ENCODE measurements around the gene PRKN.

The PRKN gene

DNA sequence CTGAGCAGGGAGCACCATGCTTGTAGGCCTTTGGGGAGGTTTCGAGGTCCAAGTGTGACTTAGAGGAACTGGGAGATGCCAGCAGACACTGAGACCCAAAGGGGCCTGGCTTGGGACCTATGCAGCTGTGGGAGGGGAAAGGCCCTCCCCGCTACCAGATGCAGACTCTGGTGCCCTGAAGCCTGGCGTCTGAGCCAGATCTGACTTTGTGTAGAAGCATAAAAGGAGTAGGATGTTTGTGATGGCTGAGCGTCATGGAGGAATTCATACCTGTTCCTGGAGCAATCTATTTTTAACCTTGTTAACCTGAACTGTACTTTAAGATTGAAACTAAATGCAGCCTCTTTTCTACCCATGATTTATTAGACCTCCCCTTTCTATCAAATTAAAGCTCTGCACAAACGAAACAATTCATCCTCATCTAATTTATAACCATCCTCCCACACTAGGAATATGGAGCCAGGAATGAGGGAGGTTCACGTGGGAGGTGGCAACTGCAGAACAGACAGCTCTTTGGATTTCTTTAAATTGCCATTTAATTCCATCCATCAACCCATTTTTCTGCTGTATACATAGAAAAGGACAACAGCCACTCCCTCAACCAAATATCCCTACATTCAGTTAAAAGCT lies 1281.2 kb downstream of the PRKN start:
- ATAC-seq, result no peak
- TF ChIP-seq CSDC2 (CRISPR knock-in tag; IDR thresholded peaks at IDR 0.05) (no peak), CSRNP3 (CRISPR knock-in tag; IDR thresholded peaks at IDR 0.05) (no peak), ZNF565 (CRISPR knock-in tag; conservative IDR thresholded peaks at IDR 0.05; ENCODE audit: low read depth) (no peak), TOX (CRISPR knock-in tag; IDR thresholded peaks at IDR 0.05; ENCODE audit: borderline replicate concordance) (no peak), ZFP30 (CRISPR knock-in tag; IDR thresholded peaks at IDR 0.05) (no peak), ZNF70 (CRISPR knock-in tag; IDR thresholded peaks at IDR 0.05) (no peak), OSR1 (CRISPR knock-in tag; IDR thresholded peaks at IDR 0.05) (no peak), TSHZ2 (CRISPR knock-in tag; IDR thresholded peaks at IDR 0.05) (no peak), TCF4 (CRISPR knock-in tag; IDR thresholded peaks at IDR 0.05; ENCODE audit: borderline replicate concordance) (no peak), GLIS3 (CRISPR knock-in tag; IDR thresholded peaks at IDR 0.05) (no peak), PPARA (CRISPR knock-in tag; IDR thresholded peaks at IDR 0.05; ENCODE audit: borderline replicate concordance) (no peak), PATZ1 (CRISPR knock-in tag; IDR thresholded peaks at IDR 0.05; ENCODE audit: borderline replicate concordance) (no peak), BACH2 (CRISPR knock-in tag; IDR thresholded peaks at IDR 0.05; ENCODE audit: borderline replicate concordance) (no peak), ZNF8 (CRISPR knock-in tag; IDR thresholded peaks at IDR 0.05) (no peak)
- TF ChIP-seq, protein P1, sequence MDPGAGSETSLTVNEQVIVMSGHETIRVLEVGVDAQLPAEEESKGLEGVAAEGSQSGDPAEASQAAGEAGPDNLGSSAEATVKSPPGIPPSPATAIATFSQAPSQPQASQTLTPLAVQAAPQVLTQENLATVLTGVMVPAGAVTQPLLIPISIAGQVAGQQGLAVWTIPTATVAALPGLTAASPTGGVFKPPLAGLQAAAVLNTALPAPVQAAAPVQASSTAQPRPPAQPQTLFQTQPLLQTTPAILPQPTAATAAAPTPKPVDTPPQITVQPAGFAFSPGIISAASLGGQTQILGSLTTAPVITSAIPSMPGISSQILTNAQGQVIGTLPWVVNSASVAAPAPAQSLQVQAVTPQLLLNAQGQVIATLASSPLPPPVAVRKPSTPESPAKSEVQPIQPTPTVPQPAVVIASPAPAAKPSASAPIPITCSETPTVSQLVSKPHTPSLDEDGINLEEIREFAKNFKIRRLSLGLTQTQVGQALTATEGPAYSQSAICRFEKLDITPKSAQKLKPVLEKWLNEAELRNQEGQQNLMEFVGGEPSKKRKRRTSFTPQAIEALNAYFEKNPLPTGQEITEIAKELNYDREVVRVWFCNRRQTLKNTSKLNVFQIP (CRISPR knock-in tag; IDR thresholded peaks at IDR 0.05; ENCODE audit: borderline replicate concordance, low read depth), result no peak
- TF ChIP-seq, protein P2, sequence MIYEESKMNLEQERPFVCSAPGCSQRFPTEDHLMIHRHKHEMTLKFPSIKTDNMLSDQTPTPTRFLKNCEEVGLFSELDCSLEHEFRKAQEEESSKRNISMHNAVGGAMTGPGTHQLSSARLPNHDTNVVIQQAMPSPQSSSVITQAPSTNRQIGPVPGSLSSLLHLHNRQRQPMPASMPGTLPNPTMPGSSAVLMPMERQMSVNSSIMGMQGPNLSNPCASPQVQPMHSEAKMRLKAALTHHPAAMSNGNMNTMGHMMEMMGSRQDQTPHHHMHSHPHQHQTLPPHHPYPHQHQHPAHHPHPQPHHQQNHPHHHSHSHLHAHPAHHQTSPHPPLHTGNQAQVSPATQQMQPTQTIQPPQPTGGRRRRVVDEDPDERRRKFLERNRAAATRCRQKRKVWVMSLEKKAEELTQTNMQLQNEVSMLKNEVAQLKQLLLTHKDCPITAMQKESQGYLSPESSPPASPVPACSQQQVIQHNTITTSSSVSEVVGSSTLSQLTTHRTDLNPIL (CRISPR knock-in tag; IDR thresholded peaks at IDR 0.05; ENCODE audit: low read depth), result no peak

DNA sequence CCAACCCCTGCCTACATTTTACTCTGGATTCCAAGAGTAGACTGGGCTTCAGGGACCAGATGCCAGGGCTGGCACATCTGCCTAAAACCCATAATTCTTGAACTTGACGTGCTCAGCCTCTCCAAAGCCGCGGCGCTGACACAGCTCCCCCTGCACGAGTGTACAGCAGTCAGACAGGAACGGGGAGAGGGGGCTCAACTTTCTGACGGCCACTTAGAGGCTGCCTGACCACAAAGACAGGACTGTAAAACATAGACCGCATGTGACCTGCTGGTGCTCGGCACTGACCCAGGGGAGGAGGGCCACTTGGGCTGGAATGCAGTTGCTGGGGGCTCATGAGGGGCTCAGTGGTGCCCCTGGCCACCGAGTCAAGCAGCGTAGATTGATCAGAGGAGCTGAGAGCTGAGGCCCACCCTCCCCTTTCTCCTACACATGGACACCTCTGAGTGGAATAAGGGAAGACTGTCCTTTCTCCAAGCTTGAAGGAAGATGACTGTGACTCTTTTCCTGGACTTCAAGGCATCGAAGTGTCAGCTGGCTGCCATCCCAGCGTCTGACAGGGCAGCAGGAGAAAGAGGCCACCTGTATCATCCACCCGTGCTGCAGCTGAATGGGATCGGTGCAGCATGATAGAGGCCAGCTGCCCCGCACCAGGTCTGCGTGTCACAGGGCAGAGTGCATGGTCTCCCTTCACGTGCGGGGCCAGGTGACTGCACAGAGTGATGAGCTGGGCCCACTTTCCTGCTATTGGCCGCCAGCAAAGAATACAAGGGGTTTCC lies 1282.4 kb downstream of the PRKN start:
- TF ChIP-seq, protein P2 (CRISPR knock-in tag; IDR thresholded peaks at IDR 0.05; ENCODE audit: low read depth), result no peak
- TF ChIP-seq TSHZ2 (CRISPR knock-in tag; IDR thresholded peaks at IDR 0.05) (no peak), ESRRG (CRISPR knock-in tag; IDR thresholded peaks at IDR 0.05) (no peak), ZFP30 (CRISPR knock-in tag; IDR thresholded peaks at IDR 0.05) (no peak), ZNF565 (CRISPR knock-in tag; conservative IDR thresholded peaks at IDR 0.05; ENCODE audit: low read depth) (no peak), OSR1 (CRISPR knock-in tag; IDR thresholded peaks at IDR 0.05) (no peak), RARB (CRISPR knock-in tag; IDR thresholded peaks at IDR 0.05) (no peak), ZFP3 (CRISPR knock-in tag; IDR thresholded peaks at IDR 0.05) (no peak), TOX (CRISPR knock-in tag; IDR thresholded peaks at IDR 0.05; ENCODE audit: borderline replicate concordance) (no peak), ARNTL (CRISPR knock-in tag; IDR thresholded peaks at IDR 0.05; ENCODE audit: borderline replicate concordance, low read depth) (no peak), CSDC2 (CRISPR knock-in tag; IDR thresholded peaks at IDR 0.05) (no peak), ZC3H10 (CRISPR knock-in tag; IDR thresholded peaks at IDR 0.05) (no peak), PPARA (CRISPR knock-in tag; IDR thresholded peaks at IDR 0.05; ENCODE audit: borderline replicate concordance) (no peak), ZNF8 (CRISPR knock-in tag; IDR thresholded peaks at IDR 0.05) (no peak), CSRNP3 (CRISPR knock-in tag; IDR thresholded peaks at IDR 0.05) (no peak), SNAI2 (CRISPR knock-in tag; IDR thresholded peaks at IDR 0.05) (no peak), TCF4 (CRISPR knock-in tag; IDR thresholded peaks at IDR 0.05; ENCODE audit: borderline replicate concordance) (no peak)
- ATAC-seq, result no peak

Data from SK-N-SH treated with all-trans-retinoic acid at 6 μM for 48 hours (cell line).